ENCODE measurements around the gene DRG2.

DRG2 gene

GRCh38 chr17:18038861-18039534, 48.8 kb upstream of the DRG2 start, which contains the start of the genes ATPAF2 and GID4 (continued):
- TF ChIP-seq INSM2 (tag by site-specific recombination; IDR thresholded peaks at IDR 0.05) (peak; percentile 29; the same call in 1 of the 2 replicates), KLF9 (tag by site-specific recombination; IDR thresholded peaks at IDR 0.05; ENCODE audit: low read depth) (peak; percentile 98), ZEB2 (tag by site-specific recombination; IDR thresholded peaks at IDR 0.05) (peak; percentile 85), ZBTB8A (tag by site-specific recombination; IDR thresholded peaks at IDR 0.05) (peak; percentile 75), ZNF426 (tag by site-specific recombination; IDR thresholded peaks at IDR 0.05) (no peak), PRDM4 (tag by site-specific recombination; IDR thresholded peaks at IDR 0.05) (peak; percentile 17; the same call in 1 of the 2 replicates)

GRCh38 chr17:18039535-18040260, 48.0 kb upstream of the DRG2 start:
- ChIA-PET POLR2A (interaction anchor here (1.0 kb wide), 1 partner anchor 33 kb away, joined by 3 read pairs; no protein-coding TSS in a partner anchor), CTCF (interaction anchor here (0.6 kb wide), 1 partner anchor 1970 kb away, joined by 3 read pairs; no protein-coding TSS in a partner anchor)
- Histone ChIP-seq H3K27ac (ENCODE audit: extremely low read depth, low read depth, low read length) (peak overlapping the region; percentile 83), H3K36me3 (ENCODE audit: control insufficient read depth in 2 of 2, insufficient read depth in 1 of 2, low read length in 2 of 2) (peaks cover 4 to 9% of the 10 kb centered on the region in 2 experiments), H3K4me3 (ENCODE audit: low read depth, low read length) (peak overlapping the region; percentile 90), H3K9me3 (ENCODE audit: control insufficient read depth, insufficient read depth, low read depth, low read length) (no peaks in the 10 kb centered on the region), H3K4me1 (ENCODE audit: control insufficient read depth, insufficient read depth, low read length) (peaks cover 25% of the 10 kb centered on the region)
- TF ChIP-seq PBX3 (CRISPR knock-in tag; IDR thresholded peaks at IDR 0.05): peak; percentile 79; the same call in 1 of the 2 replicates
- peak; percentile 62 for TF ChIP-seq ZNF398 (tag by site-specific recombination; IDR thresholded peaks at IDR 0.05)
- no peak for TF ChIP-seq KLF10 (tag by site-specific recombination; IDR thresholded peaks at IDR 0.05)
- TF ChIP-seq ZNF785 (tag by site-specific recombination; IDR thresholded peaks at IDR 0.05): no peak
- TF ChIP-seq ZNF341 (tag by site-specific recombination; IDR thresholded peaks at IDR 0.05; ENCODE audit: low read depth): peak; percentile 73
- peak; percentile 68 for TF ChIP-seq ZSCAN30 (tag by site-specific recombination; IDR thresholded peaks at IDR 0.05)
- no peak for TF ChIP-seq ZNF394 (tag by site-specific recombination; IDR thresholded peaks at IDR 0.05; ENCODE audit: borderline replicate concordance)
- TF ChIP-seq ZNF777 (tag by site-specific recombination; IDR thresholded peaks at IDR 0.05; ENCODE audit: borderline replicate concordance): no peak
- TF ChIP-seq ZBTB1 (tag by site-specific recombination; IDR thresholded peaks at IDR 0.05): no peak
- TF ChIP-seq ZSCAN23 (tag by site-specific recombination; IDR thresholded peaks at IDR 0.05): no peak
- peak; percentile 81; the same call in 1 of the 2 replicates for TF ChIP-seq ZNF660 (tag by site-specific recombination; IDR thresholded peaks at IDR 0.05)
- peak; percentile 24; the same call in 1 of the 2 replicates for TF ChIP-seq SP2 (tag by site-specific recombination; IDR thresholded peaks at IDR 0.05)
- no peak for TF ChIP-seq ZNF449 (tag by site-specific recombination; IDR thresholded peaks at IDR 0.05)
- 0 out of 2 replicates have a peak, but pooled peaks have one; percentile 59 for TF ChIP-seq ZNF561 (tag by site-specific recombination; IDR thresholded peaks at IDR 0.05; ENCODE audit: borderline replicate concordance)
- TF ChIP-seq ZNF623 (tag by site-specific recombination; IDR thresholded peaks at IDR 0.05): no peak
- TF ChIP-seq RBAK (tag by site-specific recombination; IDR thresholded peaks at IDR 0.05): no peak
- TF ChIP-seq ZNF610 (tag by site-specific recombination; IDR thresholded peaks at IDR 0.05; ENCODE audit: borderline replicate concordance): no peak
- TF ChIP-seq ZNF621 (tag by site-specific recombination; IDR thresholded peaks at IDR 0.05): no peak

Data from HEK293 (cell line).